Osteoblast (primary cell): Measurements from ENCODE around the gene TMEM132A. TPM values are rescaled to one million over a fixed set of nuclear protein-coding genes. Genes with fewer than 3 reads are reported as not detected.

Experiments
- DNase-seq: peaks from one replicate; pipeline ENCODE4 v3.0.0; 2011; ENCODE audit warnings: low spot score, mixed read lengths; ENCODE audit not compliant: insufficient read length; ENCODE audit errors: missing footprints
- H2AFZ ChIP-seq: 2 replicates; pipeline ENCODE4 v1.6.0; 2011; ENCODE audit warnings: mild to moderate bottlenecking, low read length
- H3K27ac ChIP-seq: 2 replicates; pipeline ENCODE4 v1.5.1; 2011; ENCODE audit warnings: mild to moderate bottlenecking, low read depth, low read length, moderate library complexity
- H3K27me3 ChIP-seq: 2 replicates; pipeline ENCODE4 v1.6.0; 2012; ENCODE audit warnings: mild to moderate bottlenecking, control low read depth, inconsistent platforms, low read length, moderate library complexity; ENCODE audit not compliant: insufficient read depth
- H3K36me3 ChIP-seq: 2 replicates; pipeline ENCODE4 v1.5.1; 2011; ENCODE audit warnings: mild to moderate bottlenecking, low read length, control low read depth, moderate library complexity; ENCODE audit not compliant: insufficient read depth
- H3K4me1 ChIP-seq: 2 replicates; pipeline ENCODE4 v1.5.1; 2011; ENCODE audit warnings: mild to moderate bottlenecking, low read length, control low read depth, moderate library complexity; ENCODE audit not compliant: insufficient read depth
- H3K4me2 ChIP-seq: 2 replicates; pipeline ENCODE4 v1.6.0; 2011; ENCODE audit warnings: mild to moderate bottlenecking, low read length; ENCODE audit not compliant: insufficient read depth
- H3K4me3 ChIP-seq: fragments of 200-600 bp; sonication (generic); 3 replicates; pipeline ENCODE4 v1.5.1; 2012; ENCODE audit warnings: mild to moderate bottlenecking, low read length, inconsistent platforms; ENCODE audit not compliant: insufficient read depth
- H3K79me2 ChIP-seq: 2 replicates; pipeline ENCODE4 v1.6.0; 2012; ENCODE audit warnings: mild to moderate bottlenecking, low read length, control low read depth, inconsistent platforms; ENCODE audit not compliant: insufficient read depth
- H3K9me3 ChIP-seq: 2 replicates; pipeline ENCODE4 v1.5.1; 2011; ENCODE audit warnings: low read depth, low read length, control low read depth
- H4K20me1 ChIP-seq: 2 replicates; pipeline ENCODE4 v1.6.0; 2012; ENCODE audit warnings: mild to moderate bottlenecking, low read length, control low read depth; ENCODE audit not compliant: insufficient read depth
- CTCF ChIP-seq: IDR thresholded peaks from 2 replicates; pipeline ENCODE4 v1.5.1; 2011; ENCODE audit warnings: mild to moderate bottlenecking, low read depth, low read length, moderate library complexity; ENCODE audit errors: extremely low read depth
- total RNA-seq: library from RNA; depleted of rRNA; stranded (reverse); fragments of >200 nt; gene quantifications from 2 replicates; pipeline ENCODE4 v1.2.3, GENCODE V29; 2012

Gene TMEM132A
- total RNA-seq, 1 donor, result 19.5 TPM

DNA sequence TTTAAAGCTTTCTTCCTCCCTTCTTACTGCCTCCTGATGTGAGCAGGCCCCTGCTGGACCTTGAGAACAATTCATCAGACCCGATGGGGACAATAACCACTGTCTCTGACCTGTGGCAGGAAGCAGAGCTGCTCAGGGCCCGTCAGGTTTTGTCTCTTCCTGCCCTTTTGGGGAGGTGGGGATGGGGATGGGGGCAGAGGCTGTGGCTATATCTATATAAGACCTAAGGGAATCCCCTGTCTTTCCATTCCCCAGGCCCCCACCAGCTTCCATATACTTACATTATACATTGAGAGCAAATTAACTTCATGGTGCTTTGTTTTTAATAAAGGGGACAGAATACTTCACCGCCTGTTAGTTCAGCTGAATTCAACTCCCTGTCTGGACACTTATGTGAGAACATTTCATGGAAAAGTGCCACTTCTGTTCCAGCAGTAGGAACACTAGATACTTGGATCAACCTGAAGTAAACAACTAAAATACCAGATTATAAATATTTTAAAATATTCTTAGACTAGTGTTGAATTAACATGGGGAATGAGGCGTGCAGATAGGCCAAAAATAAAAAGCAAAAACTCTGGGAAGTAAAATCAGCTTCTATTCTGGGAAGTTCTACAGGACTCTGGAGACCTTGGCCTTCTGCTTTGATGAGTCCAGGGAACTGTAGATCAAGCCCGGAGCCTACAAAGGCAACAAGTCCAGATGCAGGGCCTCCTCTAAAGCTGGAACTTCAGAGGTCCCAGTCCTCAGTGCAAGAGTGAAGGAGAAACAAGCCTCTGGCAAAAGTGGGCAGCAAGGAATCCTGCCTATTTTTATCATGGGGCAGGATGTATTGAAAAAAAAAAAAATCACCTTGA, 45.8 kb upstream of the TMEM132A start:
- no peak overlapping the region for H3K4me2 ChIP-seq

DNA sequence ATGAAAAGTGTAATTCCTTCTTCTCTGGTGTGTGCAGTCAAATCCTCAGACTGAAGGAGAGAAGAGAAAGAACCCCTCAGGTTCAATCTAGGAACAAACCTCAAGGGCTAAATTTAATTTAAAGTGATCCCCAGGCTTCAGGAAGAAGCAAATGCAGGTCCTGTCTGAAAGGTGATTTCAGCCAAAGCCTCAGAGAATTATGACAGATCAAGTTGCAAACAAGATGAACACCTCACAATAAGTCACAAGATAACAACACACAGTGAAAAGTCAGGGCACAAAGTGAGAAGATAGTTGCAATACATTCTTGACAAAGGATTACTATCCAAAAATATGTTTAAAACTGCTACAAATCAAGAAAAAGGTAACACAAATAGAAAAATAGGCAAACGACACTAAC, 45.2 kb upstream of the TMEM132A start:
- no peak overlapping the region for H3K27ac ChIP-seq
- no peak for TF ChIP-seq CTCF
- H3K79me2 ChIP-seq, result no peaks in the 10 kb centered on the region
- H2AFZ ChIP-seq, result no peak overlapping the region
- H3K4me1 ChIP-seq, result no peaks in the 10 kb centered on the region
- no peak overlapping the region for H3K4me2 ChIP-seq
- no peak overlapping the region for H3K4me3 ChIP-seq
- DNase-seq, result no peak
- no peaks in the 10 kb centered on the region for H3K27me3 ChIP-seq
- no peaks in the 10 kb centered on the region for H3K9me3 ChIP-seq
- no peaks in the 10 kb centered on the region for H4K20me1 ChIP-seq
- H3K36me3 ChIP-seq, result no peaks in the 10 kb centered on the region

More for the DNA sequence above, 45.8 kb upstream of the TMEM132A start:
- H3K4me1 ChIP-seq, result peaks cover 3% of the 10 kb centered on the region
- H4K20me1 ChIP-seq, result no peaks in the 10 kb centered on the region
- no peaks in the 10 kb centered on the region for H3K36me3 ChIP-seq
- no peaks in the 10 kb centered on the region for H3K9me3 ChIP-seq
- H3K27me3 ChIP-seq, result no peaks in the 10 kb centered on the region
- H3K79me2 ChIP-seq, result no peaks in the 10 kb centered on the region
- H2AFZ ChIP-seq, result no peak overlapping the region
- TF ChIP-seq CTCF, result no peak
- no peak for DNase-seq
- H3K4me3 ChIP-seq, result no peak overlapping the region
- H3K27ac ChIP-seq, result no peak overlapping the region

- H2AFZ ChIP-seq, result no peak overlapping the region
- H3K4me3 ChIP-seq, result no peak overlapping the region
- no peak overlapping the region for H3K27ac ChIP-seq
- H3K36me3 ChIP-seq, result no peaks in the 10 kb centered on the region
- H3K4me1 ChIP-seq, result no peaks in the 10 kb centered on the region
- H3K9me3 ChIP-seq, result no peaks in the 10 kb centered on the region
- no peak for TF ChIP-seq CTCF
- DNase-seq, result no peak
- no peaks in the 10 kb centered on the region for H4K20me1 ChIP-seq
- no peaks in the 10 kb centered on the region for H3K27me3 ChIP-seq
- no peaks in the 10 kb centered on the region for H3K79me2 ChIP-seq
- H3K4me2 ChIP-seq, result no peak overlapping the region
These were observed 44.2 kb upstream of the TMEM132A start for GRCh38 chr11:60879971-60880588.

DNA sequence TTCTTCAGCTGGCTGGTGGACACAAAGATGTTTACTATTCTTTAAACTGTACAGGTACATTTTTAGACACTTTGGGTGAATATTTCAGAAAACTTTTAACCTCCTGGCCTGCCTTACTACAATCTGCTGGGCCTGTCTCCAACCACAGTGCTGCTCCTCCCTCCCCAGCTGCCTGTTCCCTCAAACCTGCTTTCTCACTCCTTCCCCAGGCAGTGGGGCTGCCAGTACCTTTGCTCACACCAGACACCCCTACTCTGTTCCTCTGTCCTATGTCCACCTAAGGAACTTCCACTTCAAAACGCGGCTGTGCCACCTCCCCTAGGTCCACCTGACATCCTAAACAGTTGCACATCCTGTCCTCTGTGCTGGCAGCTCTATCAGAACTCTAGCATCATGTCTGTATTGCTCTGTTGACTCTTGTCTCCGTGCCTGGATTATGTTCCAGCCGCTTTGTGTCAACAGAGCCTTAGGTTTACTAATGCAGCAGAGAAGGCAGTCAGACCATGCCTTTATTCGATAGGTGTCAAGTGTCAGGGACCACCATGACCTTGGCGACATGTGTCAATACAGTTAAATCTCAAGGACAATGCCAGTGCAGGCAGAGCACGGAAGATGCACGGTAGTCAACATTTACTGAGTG, 43.5 kb upstream of the TMEM132A start:
- no peaks in the 10 kb centered on the region for H3K9me3 ChIP-seq
- H3K4me2 ChIP-seq, result no peak overlapping the region
- no peaks in the 10 kb centered on the region for H4K20me1 ChIP-seq
- no peak overlapping the region for H2AFZ ChIP-seq
- no peaks in the 10 kb centered on the region for H3K4me1 ChIP-seq
- TF ChIP-seq CTCF, result no peak
- H3K4me3 ChIP-seq, result no peak overlapping the region
- no peaks in the 10 kb centered on the region for H3K36me3 ChIP-seq
- no peaks in the 10 kb centered on the region for H3K79me2 ChIP-seq
- H3K27ac ChIP-seq, result no peak overlapping the region
- no peaks in the 10 kb centered on the region for H3K27me3 ChIP-seq
- no peak for DNase-seq
